Stimulated activated CD4-positive, alpha-beta T cell treated with anti-CD3 and anti-CD28 coated beads, TNF-alpha, amount 100 ng/mL, for 4 hours (primary cell): ENCODE results near the gene AGTPBP1.

Source experiments
- DNase-seq, 3 experiments: peaks; one replicate each; pipeline ENCODE4 v3.0.0-alpha.2; 2020; ENCODE audit warnings: low read depth in 3 of 3

Gene AGTPBP1

GRCh38 chr9:85502815-85503655, 238.7 kb downstream of the AGTPBP1 start:
- DNase-seq = no peak

GRCh38 chr9:85501882-85502281, 239.9 kb downstream of the AGTPBP1 start:
- no peak for DNase-seq

- DNase-seq = no peak
Measured at GRCh38 chr9:85501456-85501855, 240.3 kb downstream of the AGTPBP1 start.
